Measurements from ENCODE around the gene FPR3. TPM values are rescaled to one million over a fixed set of nuclear protein-coding genes. Genes with fewer than 3 reads are reported as not detected.
A peak's percentile ranks its signal among the peaks of the same experiment; 100 is the strongest.

FPR3 gene
- total and polyA plus RNA-seq, 2 donors (not counting 1 experiment from before 2014, with no cell fraction given) = 0.44 TPM; not detected in 1

DNA sequence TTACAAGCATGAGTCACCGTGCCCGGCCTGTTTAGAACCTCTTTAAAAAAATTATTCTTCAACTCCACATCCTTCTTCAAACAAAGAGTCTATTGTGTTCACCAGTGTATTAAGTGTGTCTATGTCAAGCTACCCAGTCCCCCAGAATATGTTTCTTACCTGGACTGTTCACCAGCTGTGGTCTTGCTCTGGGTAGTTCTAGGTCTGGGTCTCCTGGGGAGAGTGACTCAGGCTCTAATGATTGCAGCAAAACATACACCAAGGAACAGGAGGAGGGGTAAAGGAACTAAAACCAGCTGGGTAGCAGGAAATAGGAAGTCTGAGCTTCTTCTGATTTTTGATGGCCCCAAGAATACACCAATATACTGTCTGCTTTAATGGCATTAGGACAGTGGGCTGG is 43.3 kb upstream of the FPR3 start, which contains the start of gene FPR1:
Gene FPR1 (minus strand): TSS at position 224 of the 400 bp plus-strand sequence. CDS start 4,884 bp downstream, outside the sequence.
- peak within 1 kb of the TSS; percentile 11 for H3K4me2 ChIP-seq (replicated peaks; ENCODE audit: low read depth, low read length, poor library complexity, severe bottlenecking)
- H3K4me1 ChIP-seq (ENCODE audit: control insufficient read depth in 2 of 2, insufficient read depth in 2 of 2, low read length in 2 of 2) = peaks cover 0 to 5% of the 10 kb centered on the region in 2 donors
- no CpG with 5 or more reads among the region's 2 CpGs for WGBS (ENCODE audit: insufficient coverage)
- peaks cover 14% of the 10 kb centered on the region for H3K4me1 Mint-ChIP-seq
- POLR2A ChIA-PET = no interaction called here
- H2AFZ ChIP-seq (ENCODE audit: insufficient read depth, low read depth, low read length, poor library complexity, severe bottlenecking) = no peak within 1 kb of the TSS
- DNase-seq (no peak), ATAC-seq (ENCODE audit: low read depth) (peak; percentile 94)
- peaks cover 0 to 6% (median 1%) of the 10 kb centered on the region in 3 donors for H3K9me3 ChIP-seq (ENCODE audit: control extremely low read depth in 1 of 3, control insufficient read depth in 2 of 3, insufficient read depth in 1 of 3, low read length in 2 of 3)
- H3K27ac ChIP-seq (ENCODE audit: low read length in 2 of 2) = no peak within 1 kb of the TSS
- intact Hi-C loops (cut with micrococcal nuclease) = loop anchor here (1.0 kb wide), 1 partner anchor 47 kb away; no protein-coding TSS in a partner anchor
- peak within 1 kb of the TSS; percentile 77 for H3K27ac Mint-ChIP-seq
- no peak within 1 kb of the TSS for H3K9ac ChIP-seq (ENCODE audit: low read length)
- H3K27me3 Mint-ChIP-seq = peaks cover 9% of the 10 kb centered on the region
- H3K4me3 ChIP-seq (ENCODE audit: control extremely low read depth in 1 of 5, extremely low read depth in 1 of 5, insufficient read depth in 1 of 5, low read depth in 2 of 5, low read length in 4 of 5) = peak within 1 kb of the TSS in 1 of 5 experiments; percentile 85
- TF ChIP-seq, protein P1, sequence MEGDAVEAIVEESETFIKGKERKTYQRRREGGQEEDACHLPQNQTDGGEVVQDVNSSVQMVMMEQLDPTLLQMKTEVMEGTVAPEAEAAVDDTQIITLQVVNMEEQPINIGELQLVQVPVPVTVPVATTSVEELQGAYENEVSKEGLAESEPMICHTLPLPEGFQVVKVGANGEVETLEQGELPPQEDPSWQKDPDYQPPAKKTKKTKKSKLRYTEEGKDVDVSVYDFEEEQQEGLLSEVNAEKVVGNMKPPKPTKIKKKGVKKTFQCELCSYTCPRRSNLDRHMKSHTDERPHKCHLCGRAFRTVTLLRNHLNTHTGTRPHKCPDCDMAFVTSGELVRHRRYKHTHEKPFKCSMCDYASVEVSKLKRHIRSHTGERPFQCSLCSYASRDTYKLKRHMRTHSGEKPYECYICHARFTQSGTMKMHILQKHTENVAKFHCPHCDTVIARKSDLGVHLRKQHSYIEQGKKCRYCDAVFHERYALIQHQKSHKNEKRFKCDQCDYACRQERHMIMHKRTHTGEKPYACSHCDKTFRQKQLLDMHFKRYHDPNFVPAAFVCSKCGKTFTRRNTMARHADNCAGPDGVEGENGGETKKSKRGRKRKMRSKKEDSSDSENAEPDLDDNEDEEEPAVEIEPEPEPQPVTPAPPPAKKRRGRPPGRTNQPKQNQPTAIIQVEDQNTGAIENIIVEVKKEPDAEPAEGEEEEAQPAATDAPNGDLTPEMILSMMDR (IDR thresholded peaks at IDR 0.05) = no peak
- TF ChIP-seq EZH2 (IDR thresholded peaks at IDR 0.05; ENCODE audit: borderline replicate concordance, insufficient read depth, low read depth, low read length, poor library complexity, severe bottlenecking) = no peak
- CTCF ChIA-PET = interaction anchor here (0.5 to 1.3 kb wide), 4 partner anchors 26 to 278 kb away, joined by 3 to 5 read pairs (median 4); no protein-coding TSS in a partner anchor
- H3K79me2 ChIP-seq (ENCODE audit: control insufficient read depth, insufficient read depth, low read length) = no peaks in the 10 kb centered on the region
- H3K4me3 Mint-ChIP-seq = peak within 1 kb of the TSS; percentile 41
- peaks cover 0 to under 1% (median 0%) of the 10 kb centered on the region in 4 experiments for H3K27me3 ChIP-seq (replicated peaks in 1 of 4; ENCODE audit: control extremely low read depth in 1 of 4, control insufficient read depth in 3 of 4, insufficient read depth in 4 of 4, low read length in 3 of 4)
- no peaks in the 10 kb centered on the region for H4K20me1 ChIP-seq (ENCODE audit: control insufficient read depth, insufficient read depth, low read length, poor library complexity, severe bottlenecking)
- H3K9me3 Mint-ChIP-seq (ENCODE audit: insufficient read depth) = peaks cover 3% of the 10 kb centered on the region
- no peaks in the 10 kb centered on the region for H3K36me3 ChIP-seq (replicated peaks in 1 of 2; ENCODE audit: control extremely low read depth in 1 of 2, control insufficient read depth in 1 of 2, extremely low read depth in 1 of 2, insufficient read depth in 2 of 2, low read length in 1 of 2)

DNA sequence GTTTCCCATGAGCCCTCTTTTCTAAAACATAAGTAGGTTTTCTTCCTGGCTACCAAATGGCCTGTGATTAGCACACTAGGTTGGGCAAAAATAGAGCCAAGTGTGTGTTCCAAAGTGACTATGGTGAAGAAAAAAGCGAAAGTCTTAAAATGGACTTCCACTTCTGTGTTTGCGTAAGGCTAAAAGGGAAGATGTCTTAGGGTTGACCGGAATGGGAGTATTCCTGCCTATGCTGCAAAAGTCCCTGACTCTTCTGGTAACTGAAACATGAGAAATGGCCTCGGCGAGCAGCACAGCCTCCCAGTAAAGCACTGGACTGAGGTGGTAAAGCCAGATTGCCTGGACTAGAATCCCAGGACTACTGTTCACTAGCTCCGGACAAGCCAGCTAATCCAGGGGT is 40.8 kb upstream of the FPR3 start:
- H3K9me3 ChIP-seq (ENCODE audit: control extremely low read depth in 1 of 3, control insufficient read depth in 2 of 3, insufficient read depth in 1 of 3, low read length in 2 of 3) = peaks cover 0 to 6% (median 1%) of the 10 kb centered on the region in 3 donors
- ChIA-PET POLR2A (no interaction called here), CTCF (no interaction called here)
- intact Hi-C loops (cut with micrococcal nuclease) = no loop called here
- peaks cover 0 to 4% (median 0%) of the 10 kb centered on the region in 4 experiments for H3K27me3 ChIP-seq (replicated peaks in 1 of 4; ENCODE audit: control extremely low read depth in 1 of 4, control insufficient read depth in 3 of 4, insufficient read depth in 4 of 4, low read length in 3 of 4)
- ATAC-seq (ENCODE audit: low read depth) (no peak), DNase-seq (no peak)
- Mint-ChIP-seq H3K4me3 (no peak overlapping the region), H3K9me3 (ENCODE audit: insufficient read depth) (peaks cover 3% of the 10 kb centered on the region), H3K27ac (no peak overlapping the region), H3K27me3 (peaks cover 12% of the 10 kb centered on the region), H3K4me1 (peaks cover 14% of the 10 kb centered on the region)
- no peaks in the 10 kb centered on the region for H3K36me3 ChIP-seq (replicated peaks in 1 of 2; ENCODE audit: control extremely low read depth in 1 of 2, control insufficient read depth in 1 of 2, extremely low read depth in 1 of 2, insufficient read depth in 2 of 2, low read length in 1 of 2)
- peaks cover 0 to 5% of the 10 kb centered on the region in 2 donors for H3K4me1 ChIP-seq (ENCODE audit: control insufficient read depth in 2 of 2, insufficient read depth in 2 of 2, low read length in 2 of 2)
- no peaks in the 10 kb centered on the region for H3K79me2 ChIP-seq (ENCODE audit: control insufficient read depth, insufficient read depth, low read length)
- H3K4me2 ChIP-seq (replicated peaks; ENCODE audit: low read depth, low read length, poor library complexity, severe bottlenecking) = no peak overlapping the region
- H3K4me3 ChIP-seq (ENCODE audit: control extremely low read depth in 1 of 5, extremely low read depth in 1 of 5, insufficient read depth in 1 of 5, low read depth in 2 of 5, low read length in 4 of 5) = no peak overlapping the region
- H2AFZ ChIP-seq (ENCODE audit: insufficient read depth, low read depth, low read length, poor library complexity, severe bottlenecking) = no peak overlapping the region
- H3K27ac ChIP-seq (ENCODE audit: low read length in 2 of 2) = no peak overlapping the region
- no peaks in the 10 kb centered on the region for H4K20me1 ChIP-seq (ENCODE audit: control insufficient read depth, insufficient read depth, low read length, poor library complexity, severe bottlenecking)
- no peak for TF ChIP-seq EZH2 (IDR thresholded peaks at IDR 0.05; ENCODE audit: borderline replicate concordance, insufficient read depth, low read depth, low read length, poor library complexity, severe bottlenecking)
- TF ChIP-seq, protein P1 (IDR thresholded peaks at IDR 0.05) = no peak
- no peak overlapping the region for H3K9ac ChIP-seq (ENCODE audit: low read length)
- 91% methylated on average over 6 of the region's 6 CpGs for WGBS (ENCODE audit: insufficient coverage)
